HG02798 (cell line): ENCODE measurements around the gene GALNS.
"Not testable (repeated sequence)": the region's sequence is repeated elsewhere in the genome, so short reads cannot be mapped to it uniquely, and the experiment has no call there.

Source experiments
- ATAC-seq: cut with Tn5 transposase; IDR thresholded peaks from one replicate; pipeline ENCODE4 v1.9.1; 2021; ENCODE audit warnings: mild to moderate bottlenecking; ENCODE audit not compliant: unreplicated experiment, poor library complexity

Gene GALNS

GRCh38 chr16:88777471-88778270, 79.1 kb downstream of the GALNS start:
- no peak for ATAC-seq

- no peak for ATAC-seq
Observed at GRCh38 chr16:88775825-88776224, 80.9 kb downstream of the GALNS start.

GRCh38 chr16:88774544-88775393, 82.0 kb downstream of the GALNS start:
- no peak for ATAC-seq

GRCh38 chr16:88773812-88774291, 82.9 kb downstream of the GALNS start:
- no peak for ATAC-seq

- ATAC-seq, result no peak
Observed at GRCh38 chr16:88772871-88773811, 83.6 kb downstream of the GALNS start.

GRCh38 chr16:88771781-88772180, 85.0 kb downstream of the GALNS start:
- not testable (repeated sequence) for ATAC-seq

GRCh38 chr16:88771294-88771772, 85.4 kb downstream of the GALNS start:
- ATAC-seq, result no peak

- ATAC-seq, result no peak
Observed at GRCh38 chr16:88770461-88771293, 86.1 kb downstream of the GALNS start.

- no peak for ATAC-seq
Observed at GRCh38 chr16:88769617-88770460, 86.9 kb downstream of the GALNS start.

- no peak for ATAC-seq
Observed at GRCh38 chr16:88768071-88768783, 88.5 kb downstream of the GALNS start.

GRCh38 chr16:88767546-88768070, 89.1 kb downstream of the GALNS start:
- ATAC-seq, result no peak

- no peak for ATAC-seq
Observed at GRCh38 chr16:88766975-88767374, 89.8 kb downstream of the GALNS start.

GRCh38 chr16:88764913-88765349, 91.8 kb downstream of the GALNS start:
- ATAC-seq, result no peak

GRCh38 chr16:88764080-88764479, 92.7 kb downstream of the GALNS start:
- no peak for ATAC-seq
